ENCODE data around the gene MPHOSPH6.

- TF ChIP-seq CTCF (IDR thresholded peaks at IDR 0.05) (no peak), POLR2A (IDR thresholded peaks at IDR 0.05) (no peak), POLR2AphosphoS5 (IDR thresholded peaks at IDR 0.05) (no peak), EP300 (IDR thresholded peaks at IDR 0.05) (no peak)
Observed at GRCh38 chr16:82194086-82194485, 24.1 kb upstream of the MPHOSPH6 start.
